ENCODE results near the gene LIMA1. TPM values are rescaled to one million over a fixed set of nuclear protein-coding genes. Genes with fewer than 3 reads are reported as not detected.

Gene LIMA1
- total and polyA plus RNA-seq, 2 donors (not counting 1 experiment from before 2014, with no cell fraction given): 1.3 to 2.1 TPM

DNA sequence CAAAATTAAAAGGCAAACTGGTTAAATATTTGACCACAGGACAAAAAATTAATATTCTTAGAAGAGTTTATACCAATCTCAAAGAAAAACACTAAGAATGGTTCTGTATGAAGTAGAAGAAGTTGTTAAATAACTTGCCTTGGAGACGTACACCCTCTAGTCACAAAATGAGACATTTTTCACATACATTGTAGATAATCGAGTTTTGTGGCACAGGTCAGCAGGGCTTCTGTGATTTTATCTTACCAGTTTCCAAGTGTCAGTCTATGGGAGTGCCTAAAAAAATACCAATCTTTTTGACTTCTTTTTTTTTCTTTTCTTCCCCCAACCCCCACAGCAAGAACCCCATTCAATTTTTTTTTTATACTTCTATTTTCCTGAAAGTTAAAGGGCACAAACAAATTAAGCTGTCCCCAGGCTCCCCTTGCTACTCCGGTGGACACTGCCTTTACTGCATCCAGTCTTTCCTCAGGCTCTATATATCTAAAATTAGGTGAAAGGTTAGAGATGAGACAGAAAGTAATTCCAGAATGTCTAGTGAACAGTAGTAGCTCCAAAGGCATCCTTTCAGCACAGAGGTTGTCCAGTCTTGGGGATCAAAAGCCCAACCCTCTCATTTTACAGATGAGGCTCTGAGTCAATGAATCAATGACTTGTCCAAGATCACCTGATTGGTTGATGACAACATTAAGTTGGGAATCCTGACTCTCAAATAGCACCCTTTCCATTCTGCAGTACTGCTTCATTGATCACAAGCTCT, 6.2 kb downstream of the LIMA1 start:
- H3K4me3 Mint-ChIP-seq: no peak overlapping the region
- no peak overlapping the region for H3K27ac Mint-ChIP-seq

DNA sequence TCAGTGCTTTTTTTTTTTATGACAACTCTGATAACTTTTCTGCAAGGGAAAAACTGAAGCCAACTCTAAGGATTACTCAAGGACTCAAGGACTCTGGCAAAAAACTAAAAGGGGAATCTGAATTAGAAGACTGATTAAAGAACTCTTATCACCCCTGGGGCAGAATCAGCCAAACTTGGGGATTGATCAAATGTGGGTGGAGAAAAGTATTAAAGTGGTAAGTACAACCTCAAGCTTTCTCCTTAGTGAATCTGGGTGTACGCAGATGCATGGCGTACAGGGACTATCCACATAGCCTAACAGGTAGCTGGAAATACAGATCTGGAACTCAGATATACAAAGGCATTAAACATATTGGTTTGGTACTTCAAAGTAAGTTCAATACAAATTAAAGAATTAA, 7.3 kb downstream of the LIMA1 start:
- Mint-ChIP-seq H3K9me3 (ENCODE audit: insufficient read depth) (no peaks in the 10 kb centered on the region), H3K27me3 (no peaks in the 10 kb centered on the region), H3K27ac (no peak overlapping the region), H3K4me3 (no peak overlapping the region), H3K4me1 (no peaks in the 10 kb centered on the region)
- TF ChIP-seq EZH2 (IDR thresholded peaks at IDR 0.05; ENCODE audit: borderline replicate concordance, insufficient read depth, low read depth, low read length, poor library complexity, severe bottlenecking): no peak
- TF ChIP-seq, protein P1, sequence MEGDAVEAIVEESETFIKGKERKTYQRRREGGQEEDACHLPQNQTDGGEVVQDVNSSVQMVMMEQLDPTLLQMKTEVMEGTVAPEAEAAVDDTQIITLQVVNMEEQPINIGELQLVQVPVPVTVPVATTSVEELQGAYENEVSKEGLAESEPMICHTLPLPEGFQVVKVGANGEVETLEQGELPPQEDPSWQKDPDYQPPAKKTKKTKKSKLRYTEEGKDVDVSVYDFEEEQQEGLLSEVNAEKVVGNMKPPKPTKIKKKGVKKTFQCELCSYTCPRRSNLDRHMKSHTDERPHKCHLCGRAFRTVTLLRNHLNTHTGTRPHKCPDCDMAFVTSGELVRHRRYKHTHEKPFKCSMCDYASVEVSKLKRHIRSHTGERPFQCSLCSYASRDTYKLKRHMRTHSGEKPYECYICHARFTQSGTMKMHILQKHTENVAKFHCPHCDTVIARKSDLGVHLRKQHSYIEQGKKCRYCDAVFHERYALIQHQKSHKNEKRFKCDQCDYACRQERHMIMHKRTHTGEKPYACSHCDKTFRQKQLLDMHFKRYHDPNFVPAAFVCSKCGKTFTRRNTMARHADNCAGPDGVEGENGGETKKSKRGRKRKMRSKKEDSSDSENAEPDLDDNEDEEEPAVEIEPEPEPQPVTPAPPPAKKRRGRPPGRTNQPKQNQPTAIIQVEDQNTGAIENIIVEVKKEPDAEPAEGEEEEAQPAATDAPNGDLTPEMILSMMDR (IDR thresholded peaks at IDR 0.05): no peak
- H3K4me1 ChIP-seq (ENCODE audit: control insufficient read depth in 2 of 2, insufficient read depth in 2 of 2, low read length in 2 of 2): no peaks in the 10 kb centered on the region
- no peak overlapping the region for H3K27ac ChIP-seq (ENCODE audit: low read length in 2 of 2)
- ChIA-PET POLR2A (no interaction called here), CTCF (no interaction called here)
- H2AFZ ChIP-seq (ENCODE audit: insufficient read depth, low read depth, low read length, poor library complexity, severe bottlenecking): no peak overlapping the region
- DNase-seq (no peak), ATAC-seq (ENCODE audit: low read depth) (no peak)
- H3K36me3 ChIP-seq (replicated peaks in 1 of 2; ENCODE audit: control extremely low read depth in 1 of 2, control insufficient read depth in 1 of 2, extremely low read depth in 1 of 2, insufficient read depth in 2 of 2, low read length in 1 of 2): no peaks in the 10 kb centered on the region
- no peaks in the 10 kb centered on the region for H3K9me3 ChIP-seq (ENCODE audit: control extremely low read depth in 1 of 3, control insufficient read depth in 2 of 3, insufficient read depth in 1 of 3, low read length in 2 of 3)
- no peaks in the 10 kb centered on the region for H3K27me3 ChIP-seq (replicated peaks in 1 of 4; ENCODE audit: control extremely low read depth in 1 of 4, control insufficient read depth in 3 of 4, insufficient read depth in 4 of 4, low read length in 3 of 4)
- intact Hi-C loops (cut with micrococcal nuclease): no loop called here
- H3K9ac ChIP-seq (ENCODE audit: low read length): no peak overlapping the region
- no peak overlapping the region for H3K4me2 ChIP-seq (replicated peaks; ENCODE audit: low read depth, low read length, poor library complexity, severe bottlenecking)
- no peaks in the 10 kb centered on the region for H3K79me2 ChIP-seq (ENCODE audit: control insufficient read depth, insufficient read depth, low read length)
- H4K20me1 ChIP-seq (ENCODE audit: control insufficient read depth, insufficient read depth, low read length, poor library complexity, severe bottlenecking): no peaks in the 10 kb centered on the region
- no CpG with 5 or more reads among the region's 2 CpGs for WGBS (ENCODE audit: insufficient coverage)
- H3K4me3 ChIP-seq (ENCODE audit: control extremely low read depth in 1 of 5, extremely low read depth in 1 of 5, insufficient read depth in 1 of 5, low read depth in 2 of 5, low read length in 4 of 5): no peak overlapping the region

More for the DNA sequence above, 6.2 kb downstream of the LIMA1 start:
- Histone ChIP-seq H3K27ac (ENCODE audit: low read length in 2 of 2) (no peak overlapping the region), H3K4me1 (ENCODE audit: control insufficient read depth in 2 of 2, insufficient read depth in 2 of 2, low read length in 2 of 2) (no peaks in the 10 kb centered on the region), H3K79me2 (ENCODE audit: control insufficient read depth, insufficient read depth, low read length) (no peaks in the 10 kb centered on the region), H3K4me2 (replicated peaks; ENCODE audit: low read depth, low read length, poor library complexity, severe bottlenecking) (no peak overlapping the region), H2AFZ (ENCODE audit: insufficient read depth, low read depth, low read length, poor library complexity, severe bottlenecking) (no peak overlapping the region), H3K36me3 (replicated peaks in 1 of 2; ENCODE audit: control extremely low read depth in 1 of 2, control insufficient read depth in 1 of 2, extremely low read depth in 1 of 2, insufficient read depth in 2 of 2, low read length in 1 of 2) (no peaks in the 10 kb centered on the region), H3K9ac (ENCODE audit: low read length) (no peak overlapping the region), H3K9me3 (ENCODE audit: control extremely low read depth in 1 of 3, control insufficient read depth in 2 of 3, insufficient read depth in 1 of 3, low read length in 2 of 3) (peaks cover 0 to 1% (median 0%) of the 10 kb centered on the region in 3 donors), H3K27me3 (replicated peaks in 1 of 4; ENCODE audit: control extremely low read depth in 1 of 4, control insufficient read depth in 3 of 4, insufficient read depth in 4 of 4, low read length in 3 of 4) (no peaks in the 10 kb centered on the region), H3K4me3 (ENCODE audit: control extremely low read depth in 1 of 5, extremely low read depth in 1 of 5, insufficient read depth in 1 of 5, low read depth in 2 of 5, low read length in 4 of 5) (no peak overlapping the region), H4K20me1 (ENCODE audit: control insufficient read depth, insufficient read depth, low read length, poor library complexity, severe bottlenecking) (no peaks in the 10 kb centered on the region)
- intact Hi-C loops (cut with micrococcal nuclease): no loop called here
- no peak for TF ChIP-seq EZH2 (IDR thresholded peaks at IDR 0.05; ENCODE audit: borderline replicate concordance, insufficient read depth, low read depth, low read length, poor library complexity, severe bottlenecking)
- TF ChIP-seq, protein P1 (IDR thresholded peaks at IDR 0.05): no peak
- ChIA-PET CTCF (no interaction called here), POLR2A (no interaction called here)
- Mint-ChIP-seq H3K27me3 (peaks cover 2% of the 10 kb centered on the region), H3K9me3 (ENCODE audit: insufficient read depth) (no peaks in the 10 kb centered on the region), H3K4me1 (no peaks in the 10 kb centered on the region)
- DNase-seq (no peak), ATAC-seq (ENCODE audit: low read depth) (no peak)
- WGBS (ENCODE audit: insufficient coverage): no CpG with 5 or more reads among the region's 3 CpGs
